HG03342 (cell line): Measurements from ENCODE around the gene GJD2.

Experiments
- ATAC-seq: cut with Tn5 transposase; IDR thresholded peaks from one replicate; pipeline ENCODE4 v1.9.1; 2021; ENCODE audit warnings: mild to moderate bottlenecking, moderate library complexity; ENCODE audit not compliant: unreplicated experiment

GJD2 gene

DNA sequence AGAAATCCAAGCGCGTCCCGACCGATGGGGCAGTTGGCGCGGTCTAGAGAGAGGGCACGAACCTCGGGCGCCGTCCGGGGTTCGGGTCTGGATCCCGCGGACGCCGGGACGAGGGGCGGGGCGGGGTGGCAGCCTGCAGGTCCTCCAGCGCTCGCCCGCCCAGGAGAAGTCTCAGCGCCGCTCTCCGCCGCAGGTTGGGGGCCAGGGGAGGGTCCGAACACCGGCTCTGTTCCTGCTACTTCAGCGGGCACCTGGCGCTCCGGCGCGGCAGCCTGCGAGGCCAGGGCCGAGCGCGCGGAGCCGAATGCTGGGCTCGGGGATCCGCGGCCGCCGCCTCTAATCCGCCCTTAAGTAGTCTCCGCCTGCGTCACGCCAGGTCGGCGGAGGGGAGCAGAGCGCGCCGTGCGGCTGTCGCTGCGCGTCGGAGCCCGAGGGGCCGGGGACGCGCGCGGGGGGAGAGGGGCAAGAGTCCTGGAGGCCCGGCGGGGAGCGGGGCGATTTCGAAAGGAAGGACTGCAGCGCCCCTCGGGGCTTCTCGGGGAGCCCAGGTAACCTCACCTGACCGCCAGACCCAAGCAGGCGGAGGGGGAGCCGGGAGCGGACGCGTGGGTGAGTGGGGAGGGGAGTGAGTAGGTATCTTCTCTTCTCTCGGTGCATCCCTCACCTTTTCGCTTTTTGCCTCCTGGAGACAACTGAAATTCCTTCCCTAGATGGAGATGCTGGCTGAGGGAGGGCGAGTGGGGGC lies at the start of gene GJD2:
Gene GJD2 (minus strand): TSS at position 325 of the 745 bp plus-strand sequence. CDS start 510 bp downstream, outside the sequence.
- ATAC-seq, result no peak

DNA sequence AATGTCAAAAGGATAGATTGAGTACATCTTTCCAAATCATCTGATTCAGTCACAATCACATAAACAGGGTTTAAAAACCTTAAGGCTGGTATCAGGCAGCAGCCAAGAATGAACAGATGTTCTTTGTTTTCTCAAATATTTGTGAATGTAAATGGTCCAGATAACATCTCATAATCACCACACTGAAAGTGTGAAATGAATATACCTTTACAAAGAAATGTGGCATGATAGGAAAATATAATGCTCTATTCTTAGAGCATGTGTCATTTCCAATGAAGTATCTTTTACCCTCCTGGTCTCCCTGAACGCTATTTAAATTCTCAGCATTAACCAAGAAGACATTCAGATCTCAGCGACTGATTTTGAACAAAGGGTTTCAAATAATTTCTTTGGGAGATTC lies 49.3 kb upstream of the GJD2 start:
- ATAC-seq, result no peak

DNA sequence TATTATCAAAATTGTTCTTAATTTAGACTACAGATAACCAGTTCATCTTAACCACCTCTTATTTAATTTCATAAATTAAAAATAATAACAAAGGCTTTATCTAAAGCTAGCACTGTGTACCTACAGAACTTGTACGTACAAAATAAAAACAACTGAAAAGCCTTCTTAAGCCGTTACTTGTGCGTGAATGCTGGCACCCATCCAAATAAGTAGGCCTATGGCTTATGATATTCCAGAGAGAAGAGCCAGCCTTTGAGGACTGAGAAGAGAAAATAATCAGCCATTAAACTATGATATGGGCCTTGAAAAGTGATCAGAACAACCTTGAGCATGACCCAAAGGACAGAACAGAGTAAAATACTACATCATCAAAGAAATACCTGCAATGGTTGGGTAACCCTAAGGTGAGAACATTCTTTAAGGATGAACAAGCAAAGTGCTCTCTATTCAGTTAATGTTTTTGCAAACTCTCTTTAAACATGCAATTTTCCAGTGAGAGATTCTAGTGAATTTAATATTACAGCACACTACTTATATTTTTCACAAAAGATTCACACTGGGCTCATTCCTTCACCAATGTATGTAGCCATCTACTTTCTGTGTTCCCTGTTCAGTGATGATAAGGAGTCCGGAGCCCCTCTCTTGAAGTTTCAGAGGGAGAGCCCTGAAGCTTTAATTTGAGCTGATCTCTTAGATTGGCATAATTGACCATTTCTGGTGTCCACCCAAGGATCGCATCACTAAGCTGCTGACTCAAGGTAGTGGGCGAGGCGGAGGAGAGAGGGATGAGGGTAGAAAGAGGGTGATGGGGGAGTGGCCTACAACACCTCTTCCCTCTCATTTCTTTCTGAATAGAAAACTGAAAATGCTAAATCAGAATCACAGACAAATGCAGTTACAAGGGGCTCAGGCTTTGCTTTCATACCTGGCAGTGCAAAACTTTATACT lies 48.3 kb upstream of the GJD2 start:
- no peak for ATAC-seq

DNA sequence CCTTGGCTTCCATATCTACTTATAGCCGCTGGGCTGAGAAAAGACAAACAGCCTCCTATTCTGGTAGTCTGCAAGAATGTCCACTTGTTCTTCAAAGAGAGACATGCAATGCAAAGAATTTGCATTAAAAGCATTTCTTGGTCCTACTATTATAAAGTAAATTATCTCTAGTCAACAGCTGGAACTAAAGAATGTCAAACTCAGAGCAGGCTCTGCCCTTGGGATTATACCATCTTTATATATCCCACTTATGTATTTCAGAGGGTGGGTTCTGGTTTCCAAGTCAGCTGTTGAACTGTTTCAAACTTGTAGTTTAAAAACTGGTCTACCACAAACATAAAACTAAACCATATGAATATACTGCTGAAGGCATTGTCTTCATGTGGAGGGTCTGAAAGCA lies 47.6 kb upstream of the GJD2 start:
- ATAC-seq, result no peak

DNA sequence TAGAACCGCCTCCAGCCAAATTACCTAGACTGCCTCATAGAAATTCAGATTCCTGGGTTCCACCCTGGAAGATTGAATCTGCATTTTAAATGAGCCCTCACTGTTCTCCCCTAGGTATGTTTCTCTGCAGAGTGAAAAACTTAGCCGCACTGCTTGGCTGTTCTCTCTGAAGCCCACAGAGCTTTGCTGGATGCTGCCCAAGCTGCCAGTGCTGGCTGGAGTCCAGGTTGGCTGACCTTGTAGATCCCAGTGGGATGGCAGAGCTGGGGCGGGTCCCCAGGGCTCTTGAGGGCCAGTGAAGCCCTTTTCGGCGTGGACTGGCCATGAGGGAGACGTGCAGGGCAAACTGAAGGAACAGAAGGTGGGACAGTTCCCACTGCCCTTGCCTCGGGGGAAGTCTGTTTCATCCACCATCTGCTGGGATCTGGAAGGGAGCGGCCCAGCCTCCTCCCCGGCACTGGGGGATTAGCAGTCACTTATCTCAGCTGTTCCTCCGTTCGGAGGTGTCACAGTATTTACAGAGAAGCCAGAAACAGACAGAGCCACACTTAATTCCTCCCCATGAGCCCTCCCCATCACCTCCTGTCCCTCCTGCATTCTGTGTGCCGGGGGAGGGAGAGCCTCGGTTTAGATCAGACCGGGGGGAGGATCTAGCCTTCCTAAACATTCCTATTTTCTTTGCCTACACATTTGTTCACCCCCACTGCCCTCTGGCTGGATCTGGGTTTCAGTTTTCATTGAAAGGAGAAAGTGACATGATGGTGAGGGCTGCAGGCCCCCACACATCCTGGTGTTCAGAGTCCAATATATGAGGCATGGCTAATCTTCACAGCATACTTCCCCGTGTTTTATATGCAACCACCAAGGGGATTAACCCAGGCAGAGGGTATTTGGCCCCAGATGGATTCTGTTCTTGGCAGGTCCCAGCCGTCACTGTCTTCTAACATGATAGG lies 44.6 kb upstream of the GJD2 start:
- ATAC-seq, result no peak

DNA sequence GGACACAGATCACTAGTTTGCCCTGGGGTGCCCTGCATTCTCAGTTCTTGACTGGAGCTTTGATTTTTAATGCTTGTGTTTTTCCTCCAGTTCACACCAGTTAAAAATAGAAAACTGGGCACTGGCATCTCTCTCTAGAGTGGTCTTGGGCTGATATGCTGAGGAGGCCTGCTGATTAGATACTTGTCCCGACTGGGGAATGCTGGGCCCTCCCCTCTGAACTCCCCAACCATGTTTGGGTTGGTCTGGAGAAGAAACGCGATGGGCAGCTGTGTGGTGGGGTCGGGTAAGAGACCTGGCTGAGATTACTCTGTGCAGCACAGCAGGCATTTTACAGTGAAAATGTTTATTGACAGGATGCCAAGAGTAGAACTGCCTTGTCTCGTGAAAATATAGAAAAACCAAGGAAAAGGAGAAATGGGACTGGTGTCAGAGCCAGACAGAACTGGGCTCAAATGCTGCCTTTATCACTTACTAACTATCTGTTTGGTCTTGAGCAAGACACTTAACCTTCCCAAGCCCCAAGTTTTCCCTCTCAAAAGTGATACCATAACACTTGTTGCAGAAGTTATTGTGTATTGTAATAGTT lies 42.1 kb upstream of the GJD2 start:
- ATAC-seq, result no peak

DNA sequence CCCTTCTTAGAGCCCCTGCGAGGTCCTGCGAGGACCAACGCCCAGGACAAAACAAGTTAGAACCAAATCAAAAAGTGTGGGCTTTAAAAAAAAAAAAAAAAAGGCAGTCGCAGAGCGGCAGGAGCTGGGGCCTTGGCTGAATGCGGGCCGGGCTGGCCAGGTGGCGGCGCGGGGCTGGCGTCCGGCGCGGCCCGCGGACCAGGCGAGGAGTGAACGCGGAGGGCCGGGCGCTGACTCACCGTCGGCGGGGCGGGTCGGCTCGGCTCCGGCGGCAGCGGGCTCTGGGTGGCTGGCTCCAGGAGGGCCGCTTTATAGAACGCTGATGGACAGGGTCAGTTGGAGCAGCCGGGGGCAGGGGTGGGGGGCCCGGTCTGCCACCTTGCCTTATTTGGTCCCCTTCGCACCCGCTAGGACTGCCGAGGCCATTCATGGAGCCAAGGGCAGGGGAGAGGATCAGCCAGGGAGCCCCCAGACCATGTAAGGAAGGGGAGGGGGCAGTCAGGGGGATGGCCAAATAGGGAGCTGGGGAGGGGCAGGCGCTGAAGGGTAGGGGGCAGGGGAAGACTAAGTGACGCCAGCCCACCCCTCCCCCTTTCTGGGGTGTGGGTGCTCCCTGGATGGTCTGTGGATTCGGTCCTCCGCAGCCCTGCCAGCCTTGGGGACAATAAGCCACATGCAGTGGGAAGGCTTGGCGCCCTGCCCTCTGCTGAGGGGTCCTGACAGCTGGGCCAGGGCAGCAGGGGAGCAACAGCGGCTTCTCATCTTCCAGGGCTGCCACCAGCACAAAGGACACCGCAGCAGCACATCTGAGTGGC lies 40.7 kb upstream of the GJD2 start, which contains the start of gene ACTC1:
Gene ACTC1 (minus strand): TSS at position 283 of the 815 bp plus-strand sequence. CDS start 741 bp downstream, outside the sequence.
- no peak for ATAC-seq

DNA sequence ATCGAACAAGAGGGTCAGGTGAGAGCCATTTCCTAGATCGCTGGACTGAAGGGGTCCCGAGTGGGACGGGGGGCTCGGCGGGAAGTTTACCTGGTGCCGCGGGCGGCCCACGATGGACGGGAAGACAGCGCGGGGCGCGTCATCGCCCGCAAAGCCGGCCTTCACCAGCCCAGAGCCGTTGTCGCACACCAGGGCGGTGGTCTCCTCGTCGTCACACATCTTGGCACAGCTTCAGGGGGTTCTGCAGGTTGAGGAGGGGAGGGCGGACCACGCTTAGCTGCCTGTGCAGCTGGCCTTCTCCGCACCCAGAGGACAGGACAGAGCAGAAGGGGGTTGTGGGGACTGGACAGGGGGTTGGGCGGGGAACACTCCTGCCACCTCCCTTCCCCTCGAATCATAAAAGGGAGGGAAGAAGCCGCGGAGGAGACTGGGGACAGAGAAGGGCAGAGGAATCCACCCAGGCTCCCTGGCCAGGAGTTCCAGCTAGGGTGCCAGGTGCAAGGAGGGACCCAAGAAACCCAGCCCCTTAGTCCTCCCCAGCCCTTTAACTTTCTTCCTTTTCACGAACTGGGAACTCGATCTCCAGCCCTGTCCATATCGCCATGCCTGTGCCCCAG lies 39.9 kb upstream of the GJD2 start:
- ATAC-seq, result no peak

DNA sequence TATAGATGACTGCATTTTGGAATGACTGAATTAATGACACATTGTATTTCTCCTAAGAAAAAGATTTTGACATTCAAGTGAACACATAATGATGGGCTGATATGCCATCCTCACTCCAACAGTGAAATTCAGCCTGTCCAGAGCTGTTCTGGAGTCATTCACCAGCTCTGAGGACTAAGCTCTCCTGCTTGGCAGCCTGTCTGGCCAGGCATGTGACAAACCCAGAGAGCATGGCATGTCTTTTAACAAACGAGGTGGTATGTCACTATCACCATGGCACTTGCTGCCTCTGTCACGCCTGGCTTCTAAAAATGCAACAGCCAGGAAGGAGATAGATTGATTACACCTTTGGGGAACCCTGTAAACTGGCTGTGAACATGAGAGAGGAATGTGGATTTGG lies 39.1 kb upstream of the GJD2 start:
- no peak for ATAC-seq

DNA sequence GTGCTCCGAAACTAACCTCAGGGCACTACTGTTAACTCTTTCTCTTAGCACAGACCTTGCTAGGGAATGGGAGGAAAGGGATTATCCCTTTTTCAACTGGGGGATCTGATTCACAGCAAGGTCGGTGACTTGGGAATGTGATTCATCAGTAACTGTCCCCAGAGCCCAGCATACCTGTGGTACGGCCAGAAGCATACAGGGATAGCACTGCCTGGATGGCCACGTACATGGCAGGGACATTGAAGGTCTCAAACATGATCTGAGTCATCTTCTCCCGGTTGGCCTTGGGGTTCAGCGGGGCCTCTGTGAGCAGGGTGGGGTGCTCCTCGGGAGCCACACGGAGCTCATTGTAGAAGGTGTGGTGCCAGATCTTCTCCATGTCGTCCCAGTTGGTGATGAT lies 38.3 kb upstream of the GJD2 start:
- ATAC-seq, result no peak

DNA sequence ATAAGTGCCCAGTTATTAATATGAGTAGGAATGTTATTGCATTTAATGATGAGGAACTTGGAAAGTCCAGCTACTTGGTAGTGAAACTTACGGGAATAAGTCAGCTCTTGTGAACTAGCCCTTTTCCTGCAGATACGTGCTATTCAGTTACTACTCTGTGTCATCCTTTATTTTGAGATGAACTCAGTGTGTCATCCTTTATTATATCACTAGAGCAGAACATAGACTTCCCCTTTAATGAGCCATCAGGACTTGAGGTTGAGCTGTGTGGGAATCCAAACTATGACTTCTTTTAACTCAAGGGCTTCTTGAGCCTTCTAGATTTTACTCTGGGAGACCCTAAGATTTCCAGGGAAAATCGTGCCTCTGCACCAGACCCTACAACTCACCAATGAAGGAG lies 36.9 kb upstream of the GJD2 start:
- no peak for ATAC-seq

DNA sequence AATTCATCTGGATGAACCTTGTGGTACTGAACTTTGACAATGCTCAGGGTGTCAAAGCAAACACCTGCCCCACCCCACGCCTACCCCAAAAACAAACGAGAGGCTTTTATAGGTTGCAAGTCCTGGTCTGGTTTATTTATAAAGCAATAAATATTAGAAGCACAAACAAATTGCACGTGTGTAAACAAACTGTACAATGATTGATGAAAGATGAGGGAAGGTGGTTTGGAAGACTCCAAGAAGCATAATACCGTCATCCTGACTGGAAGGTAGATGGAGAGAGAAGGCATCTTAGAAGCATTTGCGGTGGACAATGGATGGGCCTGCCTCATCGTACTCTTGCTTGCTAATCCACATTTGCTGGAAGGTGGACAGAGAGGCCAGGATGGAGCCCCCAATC lies 35.3 kb upstream of the GJD2 start:
- ATAC-seq, result no peak

DNA sequence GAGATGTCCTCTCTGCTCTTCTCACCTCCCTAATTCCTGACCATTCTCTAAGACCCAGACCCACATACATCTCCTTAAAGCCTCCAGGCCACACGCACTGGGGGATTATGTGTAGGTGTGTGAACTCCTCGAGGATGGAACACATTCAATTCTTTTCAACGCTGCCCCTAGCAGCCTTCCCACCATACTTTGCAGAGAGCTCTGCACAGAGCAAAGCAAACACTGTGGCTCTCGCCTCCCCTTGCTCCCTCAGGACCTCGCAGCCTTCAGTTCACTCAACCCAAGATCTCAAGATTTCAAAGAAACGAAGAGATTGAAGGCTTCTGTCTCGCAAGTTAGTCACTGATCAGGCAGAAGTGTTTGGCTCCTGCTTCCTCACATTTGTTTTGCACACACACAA lies 34.5 kb upstream of the GJD2 start:
- ATAC-seq, result no peak

DNA sequence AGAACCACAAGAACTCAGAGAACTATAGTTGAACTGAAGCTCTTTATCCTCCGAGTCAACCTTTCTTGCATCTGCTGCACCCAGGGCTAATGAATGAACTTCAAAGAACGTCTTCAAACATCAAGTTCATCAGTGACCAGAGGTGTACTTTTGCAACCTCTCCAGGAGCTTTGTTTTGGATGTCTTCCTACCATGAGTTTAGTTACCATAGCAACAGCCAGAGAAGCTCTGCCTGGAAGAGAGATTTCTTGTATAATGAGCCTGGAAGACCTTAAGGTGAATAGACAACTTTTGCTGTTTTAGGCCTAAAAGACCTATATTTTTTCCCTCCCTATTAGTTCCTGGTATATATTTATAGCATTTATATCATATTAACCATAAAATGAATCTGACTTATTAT lies 31.4 kb upstream of the GJD2 start:
- ATAC-seq, result no peak

DNA sequence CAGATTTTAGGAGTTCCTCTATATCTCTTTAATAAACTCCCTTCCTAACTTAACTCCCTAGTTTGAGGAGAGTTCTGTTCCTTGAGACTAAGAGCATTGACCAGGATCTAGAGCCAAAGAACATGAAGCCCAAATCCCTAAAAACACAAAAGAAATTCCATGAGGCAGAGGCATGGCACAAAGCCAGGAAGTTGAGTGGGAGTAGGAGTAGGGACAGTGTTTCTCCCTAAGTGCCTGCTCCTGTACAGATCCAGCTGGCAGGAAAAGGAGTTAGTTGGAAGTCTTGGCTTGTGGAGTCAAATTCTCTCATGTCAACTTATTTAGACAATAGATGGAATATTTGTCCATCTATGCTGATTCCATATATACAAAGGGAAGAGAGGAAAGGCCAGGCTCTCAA lies 29.2 kb upstream of the GJD2 start:
- ATAC-seq, result no peak

DNA sequence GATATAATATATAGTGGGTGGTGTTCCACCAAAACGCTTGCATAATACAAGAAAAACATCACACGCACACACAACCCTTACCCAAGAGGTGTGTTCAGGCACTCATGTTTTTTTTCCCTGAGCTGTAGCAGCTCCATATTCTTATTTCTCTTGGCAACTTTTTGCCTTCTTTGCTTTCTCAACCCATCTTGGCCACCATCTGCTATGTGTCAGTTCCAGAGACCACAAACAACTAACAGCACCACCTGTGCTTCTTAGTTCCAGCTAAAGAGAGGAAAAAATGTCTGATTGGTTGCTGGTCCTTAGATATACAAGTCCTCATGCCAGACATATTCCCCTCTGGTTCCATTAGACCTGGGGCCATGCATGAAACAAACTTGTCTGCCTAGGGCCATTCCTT lies 28.6 kb upstream of the GJD2 start:
- no peak for ATAC-seq

DNA sequence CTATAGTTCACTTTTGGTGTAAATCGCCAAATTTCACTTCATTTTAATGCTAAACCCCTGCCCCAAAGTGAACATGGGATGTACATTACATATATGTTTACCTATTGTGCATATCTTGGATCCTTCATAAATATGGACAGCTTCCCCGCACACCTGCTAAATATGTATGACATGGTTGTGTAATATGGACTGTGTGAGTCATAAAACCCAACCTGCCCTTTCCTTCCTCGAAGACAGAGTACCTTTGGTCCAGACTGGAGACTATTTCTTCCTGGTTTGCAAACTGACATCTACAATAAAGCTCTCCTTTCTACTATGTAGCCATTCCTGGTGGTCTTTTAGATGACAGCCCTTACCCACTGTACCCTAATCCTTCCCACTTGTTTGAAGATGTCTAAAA lies 28.1 kb upstream of the GJD2 start:
- no peak for ATAC-seq

DNA sequence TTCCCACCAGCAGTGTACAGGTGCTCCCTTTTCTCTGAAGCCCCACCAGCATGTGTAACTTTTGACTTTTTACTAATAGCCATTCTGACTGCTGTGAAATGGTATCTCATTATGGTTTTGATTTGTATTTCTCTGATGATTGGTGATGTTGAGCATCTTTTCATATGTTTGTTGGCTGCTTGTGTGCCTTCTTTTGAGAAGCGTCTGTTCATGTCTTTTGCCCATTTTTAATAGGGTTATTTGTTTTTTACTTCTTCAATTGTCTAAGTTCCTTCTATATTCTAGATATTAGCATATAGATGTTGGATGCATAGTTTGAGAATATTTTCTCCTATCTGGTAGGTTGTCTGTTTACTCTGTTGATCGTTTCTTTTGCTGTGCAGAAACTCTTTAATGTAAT lies 25.9 kb upstream of the GJD2 start:
- no peak for ATAC-seq

DNA sequence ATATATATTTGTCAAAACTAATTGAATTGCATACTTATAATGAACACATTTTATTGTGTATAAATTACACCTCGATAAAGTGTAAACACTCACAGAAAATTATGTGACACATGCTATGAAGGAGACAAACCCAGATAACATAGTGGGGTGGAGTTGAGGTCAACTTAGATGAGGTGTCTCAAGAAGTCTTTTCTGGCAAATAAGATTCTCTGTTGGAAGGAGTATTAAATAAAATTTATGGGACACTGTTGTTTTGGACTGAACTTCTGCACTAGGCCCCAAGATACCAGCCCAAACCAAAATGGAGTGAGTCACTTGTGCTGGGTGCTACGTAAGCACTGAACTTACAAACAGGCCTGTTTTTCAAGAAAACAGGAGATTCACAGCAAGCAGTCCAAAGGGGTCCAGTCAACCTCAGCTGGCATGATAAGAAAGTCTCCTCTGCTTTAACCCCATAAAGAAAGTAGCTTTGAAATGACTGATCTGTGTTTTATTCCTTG lies 21.9 kb upstream of the GJD2 start:
- ATAC-seq, result no peak
